T-helper 9 cell (primary cell): Measurements from ENCODE around the gene STUM.
"Not testable (repeated sequence)": the region's sequence is repeated elsewhere in the genome, so short reads cannot be mapped to it uniquely, and the experiment has no call there.

Source experiments
- DNase-seq: peaks from one replicate; pipeline ENCODE4 v3.0.0-alpha.2; 2020
- total RNA-seq, 2 donors: gene quantifications; one replicate each; lab custom pipeline; 2026; lab: John Stamatoyannopoulos, UW

STUM gene, protein sequence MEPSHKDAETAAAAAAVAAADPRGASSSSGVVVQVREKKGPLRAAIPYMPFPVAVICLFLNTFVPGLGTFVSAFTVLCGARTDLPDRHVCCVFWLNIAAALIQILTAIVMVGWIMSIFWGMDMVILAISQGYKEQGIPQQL
- 0 to 0.48 reads per million in 2 donors for total RNA-seq

- no peak for DNase-seq
Observed at GRCh38 chr1:226548256-226549093, at the start of gene STUM. TSS of gene STUM (plus strand) at chr1:226548764. CDS start at chr1:226548905, 141 bp downstream.

- DNase-seq = not testable (repeated sequence)
Observed at GRCh38 chr1:226499699-226500098, 48.9 kb upstream of the STUM start.

- DNase-seq = no peak
Observed at GRCh38 chr1:226506021-226506420, 42.5 kb upstream of the STUM start.

- no peak for DNase-seq
Observed at GRCh38 chr1:226506921-226507320, 41.6 kb upstream of the STUM start.

DNA sequence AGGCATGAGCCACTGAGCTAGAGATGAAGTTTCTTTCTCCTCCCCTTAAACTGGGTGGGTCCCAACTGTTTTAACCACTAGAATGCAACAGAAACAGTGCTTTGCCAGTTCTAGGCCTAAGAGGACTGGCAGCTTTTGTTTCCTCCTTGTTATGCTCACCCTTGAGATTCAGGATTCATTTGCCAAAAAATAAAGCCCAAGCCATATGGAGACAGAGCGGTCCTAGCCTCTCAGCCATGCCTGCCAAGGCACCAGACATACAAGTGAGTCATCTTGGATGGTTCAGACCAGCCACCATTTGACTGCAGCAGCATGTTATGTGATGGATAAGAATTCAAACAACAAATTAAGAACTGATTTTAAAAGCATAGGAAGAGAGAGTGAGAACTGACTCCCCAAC is 38.1 kb upstream of the STUM start:
- no peak for DNase-seq

GRCh38 chr1:226511296-226511695 is 37.3 kb upstream of the STUM start:
- no peak for DNase-seq

DNA sequence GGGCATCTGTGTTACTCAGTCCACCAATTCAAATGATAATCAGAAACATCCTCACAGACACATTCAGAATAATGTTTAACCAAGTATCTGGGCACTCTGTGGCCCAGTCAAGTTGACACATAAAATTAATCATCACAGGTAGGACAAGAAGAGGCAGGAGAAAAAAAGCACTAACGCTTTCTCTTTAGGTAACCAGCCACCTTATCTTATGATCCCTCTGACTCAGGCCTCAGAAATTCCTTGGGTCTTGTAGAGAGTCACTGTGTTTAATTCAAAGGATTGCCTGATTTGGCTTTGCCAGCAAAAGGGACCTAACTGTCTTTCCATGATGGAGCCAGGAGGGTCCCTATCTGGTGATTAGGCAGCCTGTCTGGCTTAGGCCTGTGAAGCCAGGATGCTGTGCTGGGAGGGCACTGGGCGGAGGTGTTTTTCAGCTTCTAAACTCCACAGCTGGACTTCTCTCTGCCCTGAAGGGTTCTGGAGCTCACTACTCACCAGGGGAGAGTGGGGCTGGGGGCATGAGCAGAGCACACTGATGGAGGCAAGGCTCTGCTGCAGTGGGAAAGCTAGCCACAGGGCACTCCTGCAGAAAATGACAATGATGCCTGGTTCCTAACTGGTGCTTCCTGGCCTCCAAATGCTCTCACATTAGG is 36.4 kb upstream of the STUM start:
- no peak for DNase-seq

DNA sequence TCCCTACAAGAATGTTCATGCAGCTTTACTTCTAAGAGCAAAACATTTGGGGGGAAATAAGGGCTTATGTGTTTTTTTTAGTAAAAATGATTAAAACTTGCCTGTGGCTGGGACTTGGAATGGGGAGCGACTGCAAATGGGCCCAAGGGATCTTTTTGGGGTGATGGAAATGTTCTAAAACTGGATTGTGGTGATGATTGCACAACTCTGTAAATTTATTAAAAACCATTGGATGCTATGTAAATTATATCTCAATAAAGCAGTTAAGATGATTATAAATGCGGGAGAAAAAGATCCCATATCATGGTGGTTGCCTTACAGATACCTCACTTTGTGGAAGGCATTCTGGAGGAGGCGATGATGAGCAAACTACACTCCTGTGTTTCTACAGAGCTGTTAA is 30.2 kb upstream of the STUM start:
- DNase-seq = no peak

GRCh38 chr1:226519135-226519534 is 29.4 kb upstream of the STUM start:
- no peak for DNase-seq

DNA sequence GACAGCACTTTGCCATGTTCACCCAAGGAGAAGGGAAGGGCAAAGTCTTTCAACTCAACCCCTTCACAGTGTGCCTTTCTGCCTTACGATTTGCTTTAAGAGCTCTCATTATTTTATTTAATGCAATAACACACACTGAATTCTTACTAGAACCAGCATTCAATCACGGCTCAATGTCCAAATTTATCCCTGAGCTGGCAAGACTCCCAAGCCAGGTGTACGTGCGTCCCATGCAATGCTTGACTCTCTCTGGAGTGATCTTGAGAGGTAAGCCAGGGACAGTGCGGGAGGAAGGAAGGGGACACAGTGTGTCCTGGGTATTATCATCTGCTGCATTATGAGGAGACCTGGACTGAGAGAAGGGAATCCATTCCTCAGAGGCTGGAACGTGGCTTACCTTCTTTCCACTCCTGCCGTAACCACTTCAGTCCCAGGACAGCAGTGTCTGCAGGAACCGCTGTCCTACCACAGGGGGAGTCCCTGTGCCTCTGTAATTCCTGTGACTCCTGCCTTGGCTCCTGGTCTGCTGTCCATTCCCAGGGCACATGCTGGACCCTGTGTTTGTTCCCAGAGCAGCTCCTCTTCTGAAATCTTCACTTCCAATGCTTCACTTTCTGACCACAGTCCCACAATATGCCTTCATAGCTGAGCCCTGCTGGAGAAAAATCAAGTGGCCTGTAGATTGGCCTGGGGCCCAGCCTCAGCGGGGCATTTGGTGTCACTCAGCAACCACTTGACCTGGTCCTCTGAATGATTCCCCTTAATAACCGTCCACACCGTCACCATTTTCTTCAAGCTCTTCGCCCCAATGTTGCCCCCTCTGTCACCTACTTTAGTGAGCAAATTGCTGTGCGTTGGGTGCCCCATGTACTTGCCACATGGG is 28.6 kb upstream of the STUM start:
- no peak for DNase-seq

DNA sequence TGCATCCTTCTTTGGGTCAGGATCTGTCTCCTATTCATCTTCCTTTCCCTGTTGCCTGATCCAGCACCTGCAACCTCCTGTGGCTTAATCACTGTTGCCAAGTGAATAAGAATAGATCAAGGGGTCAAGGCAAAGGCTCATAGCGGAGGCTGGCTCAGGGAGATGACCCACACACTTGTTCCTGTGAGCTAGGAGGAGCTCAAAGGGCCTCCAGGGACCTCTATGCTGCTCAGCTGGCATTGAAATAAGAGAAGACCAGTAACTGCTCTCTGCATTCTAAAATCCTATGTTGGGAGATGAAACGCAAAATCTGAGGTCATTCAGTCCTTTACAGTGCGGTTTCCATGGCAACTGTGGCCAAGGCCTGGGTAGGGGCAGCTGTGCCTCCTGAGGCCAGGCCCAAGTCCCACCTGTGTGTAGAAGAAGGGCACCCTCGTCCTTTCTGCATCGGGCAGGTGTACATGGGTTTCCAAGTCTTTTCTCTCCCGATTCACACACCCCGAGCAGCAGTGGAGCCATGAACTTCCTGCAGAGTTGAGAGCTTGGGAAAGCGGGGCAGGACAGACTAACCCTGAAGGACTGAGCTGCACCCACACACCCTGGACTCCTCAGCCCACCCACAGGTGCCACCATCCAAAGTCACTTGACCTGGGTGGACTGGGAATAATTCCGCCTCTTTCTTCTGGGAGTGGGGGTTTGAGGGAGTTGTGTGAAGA is 27.8 kb upstream of the STUM start:
- no peak for DNase-seq

DNA sequence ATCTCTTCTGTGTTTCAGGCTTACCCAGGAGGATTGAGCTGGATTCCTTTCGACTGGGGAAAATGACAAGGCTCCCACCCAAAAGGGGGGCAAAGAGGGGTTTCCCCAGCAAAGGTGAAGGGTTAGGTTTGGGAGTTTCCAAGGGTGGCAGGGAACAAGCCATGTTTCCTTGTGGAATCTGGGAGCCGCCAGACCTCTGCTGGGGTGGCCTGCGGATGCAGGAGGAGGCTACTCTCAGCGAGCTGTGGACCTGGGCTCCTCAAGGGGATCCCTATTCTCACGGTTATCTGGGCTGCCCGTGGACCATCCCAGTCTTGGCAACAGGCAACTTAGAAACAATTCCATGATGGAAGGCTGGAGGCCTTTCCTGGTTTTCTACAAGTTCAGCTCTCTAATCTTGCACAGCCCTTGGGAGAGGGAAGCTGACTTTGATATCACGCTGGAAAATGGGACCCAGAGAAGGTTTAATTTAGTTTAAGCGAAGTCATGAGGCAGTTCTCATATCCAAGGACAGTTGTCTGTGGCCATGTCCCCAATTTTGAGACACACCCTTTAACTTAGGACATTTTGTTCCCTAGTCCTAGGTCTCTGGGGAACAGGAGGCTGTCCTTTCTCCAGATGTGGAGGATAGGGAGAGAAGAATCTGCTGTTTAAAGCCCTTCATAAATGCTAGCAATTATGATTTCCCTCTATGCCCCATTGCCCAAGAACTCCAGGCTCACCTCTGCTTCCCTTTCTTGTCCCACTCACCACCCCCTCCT is 24.7 kb upstream of the STUM start:
- DNase-seq = no peak

- no peak for DNase-seq
Observed at GRCh38 chr1:226524547-226524946, 24.0 kb upstream of the STUM start.

GRCh38 chr1:226525750-226526149 is 22.8 kb upstream of the STUM start:
- DNase-seq = no peak

GRCh38 chr1:226526801-226527595 is 21.6 kb upstream of the STUM start:
- DNase-seq = no peak

GRCh38 chr1:226529891-226530290 is 18.7 kb upstream of the STUM start:
- DNase-seq = no peak

- no peak for DNase-seq
Observed at GRCh38 chr1:226530591-226530990, 18.0 kb upstream of the STUM start.

GRCh38 chr1:226531360-226532093 is 17.0 kb upstream of the STUM start:
- no peak for DNase-seq

DNA sequence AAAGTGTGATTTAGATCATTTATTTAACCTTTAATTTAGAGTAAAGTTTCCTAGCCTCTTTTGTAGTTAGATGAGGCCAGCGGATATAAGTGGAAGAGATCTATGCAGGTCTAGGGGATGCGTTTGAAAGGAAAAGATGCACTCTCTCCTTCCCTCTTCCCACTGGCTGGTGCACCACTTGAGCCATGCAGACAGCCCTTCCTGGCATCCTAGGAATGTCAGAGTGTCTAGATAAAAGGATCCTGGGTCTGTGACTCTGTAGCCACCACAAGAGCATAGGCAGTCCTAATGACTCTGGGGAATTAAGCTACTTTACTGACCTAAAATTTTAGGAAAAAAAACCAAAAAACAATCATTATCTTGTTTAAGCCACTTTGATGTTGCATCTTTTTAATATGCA is 16.0 kb upstream of the STUM start:
- no peak for DNase-seq

DNA sequence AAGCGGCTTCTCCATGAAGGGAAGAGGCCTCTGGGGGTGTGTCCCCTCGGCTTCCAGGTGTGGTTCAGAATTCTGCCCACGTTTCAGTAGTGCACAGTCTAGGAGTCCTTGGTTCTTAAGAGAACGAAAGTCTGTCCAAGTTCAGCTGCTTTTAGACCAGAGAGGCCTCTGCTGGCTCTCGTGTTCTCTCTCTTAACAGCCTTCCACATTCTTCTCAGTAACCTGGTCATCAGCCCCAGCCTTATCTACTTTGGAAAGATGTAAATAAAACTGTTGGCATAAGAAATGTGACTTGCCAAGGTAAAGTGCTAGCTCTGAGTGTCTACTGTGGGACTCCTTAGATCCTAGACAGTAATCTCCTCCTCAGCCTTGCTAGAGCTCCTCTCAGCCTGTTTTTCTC is 15.3 kb upstream of the STUM start:
- DNase-seq = no peak
